Sciatic nerve (tissue), 2 donors: Measurements from ENCODE around the gene IRF2BPL. TPM values are rescaled to one million over a fixed set of nuclear protein-coding genes. Genes with fewer than 3 reads are reported as not detected.

Experiments used
- ATAC-seq: fragments of 200-7000 bp; cut with Tn5 transposase; one replicate; pipeline ENCODE4 v1.9.1; 2020; ENCODE audit warnings: mild to moderate bottlenecking, moderate library complexity
- DNase-seq: peaks from one replicate; pipeline ENCODE4 v3.0.0-alpha.2; 2020; ENCODE audit warnings: low spot score
- intact Hi-C: fragments of 100-400 bp; cut with DNase I; formaldehyde crosslinking; loops from one replicate; pipeline ENCODE4 v1.14.2; 2022
- total RNA-seq: library from RNA; stranded (reverse); fragmentation: NEBNext Ultra II Directional; extraction: Animal tissue kit (Norgen Biotek cat#: 25700); gene quantifications from one replicate; pipeline ENCODE4 v1.2.1, GENCODE V29; 2021
- donor health status: DM: no; HTN: no; CAD: no.
- donor health status: DM: no; HTN: no; CAD: no.

IRF2BPL gene
- total RNA-seq, 1 donor from 2014 or later = 59.6 TPM

DNA sequence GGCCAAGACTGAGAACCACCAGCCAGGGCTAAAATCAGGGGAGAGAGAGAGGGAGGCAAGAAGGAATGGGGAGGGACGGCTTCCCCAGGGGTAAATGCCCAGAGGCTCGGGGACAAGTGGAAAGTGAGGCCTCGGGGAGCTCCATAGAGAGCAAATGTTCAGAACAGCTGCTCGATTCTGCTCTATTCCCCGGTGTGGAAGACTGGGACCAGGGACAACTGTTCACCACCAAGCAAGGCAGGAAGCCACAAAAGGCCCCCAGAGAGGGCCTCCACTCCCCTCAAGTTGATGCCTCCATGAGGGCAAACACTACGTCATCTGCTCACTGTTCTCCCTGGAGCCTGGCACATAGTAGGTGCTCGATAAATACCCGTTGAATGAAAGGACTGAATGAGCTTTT lies 53.5 kb downstream of the IRF2BPL start:
- ATAC-seq = no peak
- intact Hi-C loops = no loop called here
- DNase-seq = no peak

Other genes with a start within 250 kb of the IRF2BPL start
- gene ANGEL1, start 215.8 kb downstream of the IRF2BPL start, total RNA-seq = 35.7 TPM
- not detected for gene LRRC74A, start 202.3 kb downstream of the IRF2BPL start, total RNA-seq
- gene CIPC, start 69.5 kb upstream of the IRF2BPL start, total RNA-seq = 39.5 TPM
- gene ZDHHC22, start 113.1 kb upstream of the IRF2BPL start, total RNA-seq = not detected
- gene TMEM63C, start 153.1 kb upstream of the IRF2BPL start, total RNA-seq = not detected
- not detected for gene NGB, start 242.5 kb upstream of the IRF2BPL start, total RNA-seq